Transverse colon (tissue), 4 donors: ENCODE results near the gene SPTBN5.

Experiments used
- EP300 ChIP-seq: sonication (generic); formaldehyde crosslinking; IDR thresholded peaks from one replicate; pipeline ENCODE4 v1.6.1; 2017; ENCODE audit warnings: antibody characterized with exemption, low read depth
- POLR2A ChIP-seq: fragments of 450-650 bp; IDR thresholded peaks from one replicate; pipeline ENCODE4 v1.6.1; 2016; ENCODE audit warnings: antibody characterized with exemption, mild to moderate bottlenecking, moderate library complexity
- POLR2AphosphoS5 ChIP-seq, 3 donors: sonication (generic); formaldehyde crosslinking; IDR thresholded peaks; one replicate each; pipeline ENCODE4 v1.6.1; 2016; ENCODE audit warnings: antibody characterized with exemption in 3 of 3
- TF ChIP-seq, protein P1 (sequence below), 5 experiments: fragments of 200-600 bp in 3 of 5; fragments of 450-650 bp in 2 of 5; sonication (generic) in 3 of 5; IDR thresholded peaks; 1 replicate in 2 of 5; 2 replicates in 3 of 5; pipeline ENCODE4 v1.5.1; 2016 to 2017; ENCODE audit warnings: antibody characterized with exemption in 5 of 5, inconsistent platforms in 3 of 5, mild to moderate bottlenecking in 2 of 5, moderate library complexity in 1 of 5

DNA sequence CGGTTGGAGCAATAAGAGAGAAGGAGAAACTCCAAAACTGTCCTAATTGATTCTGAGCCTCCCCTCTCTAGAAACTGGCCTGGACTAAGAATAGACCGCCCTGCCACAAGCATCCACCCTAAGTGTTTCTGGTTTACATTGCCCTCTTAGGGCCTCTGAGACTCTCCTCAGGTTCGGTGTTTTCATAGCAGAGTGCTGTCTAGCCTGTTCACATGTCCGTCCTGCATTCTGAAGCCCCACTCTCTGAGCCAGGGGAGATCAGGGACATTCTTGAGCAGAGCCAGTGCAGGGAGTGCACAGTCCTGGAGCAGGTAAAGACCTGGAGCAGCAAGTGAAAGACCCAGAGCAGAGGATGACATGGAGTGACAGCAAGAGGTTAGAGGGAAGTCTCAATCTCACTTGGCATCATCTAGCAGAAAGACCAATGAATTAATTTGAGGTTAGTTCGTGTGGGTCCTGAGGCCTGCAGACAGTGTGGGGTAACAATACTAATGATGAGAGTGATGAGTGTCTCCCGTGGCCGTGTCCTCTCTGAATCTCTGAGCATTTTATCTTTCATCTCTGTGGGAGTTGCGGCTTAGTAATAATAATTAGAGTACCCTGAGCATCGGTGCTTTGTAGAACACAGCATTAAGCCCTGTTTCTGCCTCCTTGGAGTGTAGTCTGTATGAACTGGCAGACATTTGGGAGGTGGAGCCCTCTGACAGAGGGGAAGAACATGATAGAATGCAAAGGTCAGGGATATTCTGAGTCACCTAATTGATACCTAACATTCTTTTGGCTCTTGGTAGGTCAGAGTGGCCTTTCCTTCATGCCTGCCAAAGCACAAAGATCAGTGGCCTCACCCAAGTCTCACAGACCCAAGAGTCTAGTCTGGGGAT is 95.0 kb downstream of the SPTBN5 start:
- TF ChIP-seq, protein P1, sequence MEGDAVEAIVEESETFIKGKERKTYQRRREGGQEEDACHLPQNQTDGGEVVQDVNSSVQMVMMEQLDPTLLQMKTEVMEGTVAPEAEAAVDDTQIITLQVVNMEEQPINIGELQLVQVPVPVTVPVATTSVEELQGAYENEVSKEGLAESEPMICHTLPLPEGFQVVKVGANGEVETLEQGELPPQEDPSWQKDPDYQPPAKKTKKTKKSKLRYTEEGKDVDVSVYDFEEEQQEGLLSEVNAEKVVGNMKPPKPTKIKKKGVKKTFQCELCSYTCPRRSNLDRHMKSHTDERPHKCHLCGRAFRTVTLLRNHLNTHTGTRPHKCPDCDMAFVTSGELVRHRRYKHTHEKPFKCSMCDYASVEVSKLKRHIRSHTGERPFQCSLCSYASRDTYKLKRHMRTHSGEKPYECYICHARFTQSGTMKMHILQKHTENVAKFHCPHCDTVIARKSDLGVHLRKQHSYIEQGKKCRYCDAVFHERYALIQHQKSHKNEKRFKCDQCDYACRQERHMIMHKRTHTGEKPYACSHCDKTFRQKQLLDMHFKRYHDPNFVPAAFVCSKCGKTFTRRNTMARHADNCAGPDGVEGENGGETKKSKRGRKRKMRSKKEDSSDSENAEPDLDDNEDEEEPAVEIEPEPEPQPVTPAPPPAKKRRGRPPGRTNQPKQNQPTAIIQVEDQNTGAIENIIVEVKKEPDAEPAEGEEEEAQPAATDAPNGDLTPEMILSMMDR (IDR thresholded peaks at IDR 0.05): no peak
- TF ChIP-seq POLR2A (no peak), POLR2AphosphoS5 (IDR thresholded peaks at IDR 0.05) (no peak), EP300 (no peak)
